K562 (cell line): Measurements from ENCODE around the gene TBC1D7. TPM values are rescaled to one million over a fixed set of nuclear protein-coding genes. Genes with fewer than 3 reads are reported as not detected.

Source experiments
- CBX3 ChIP-seq, 2 experiments: IDR thresholded peaks; 1 replicate in 1 of 2; 2 replicates in 1 of 2; pipeline ENCODE4 v1.6.1; 2012; ENCODE audit warnings: inconsistent platforms in 2 of 2, low read length in 2 of 2, borderline replicate concordance in 1 of 2, control low read depth in 1 of 2
- CREM ChIP-seq: IDR thresholded peaks from 2 replicates; pipeline ENCODE4 v1.6.1; 2014; ENCODE audit warnings: antibody characterized with exemption, low read depth
- FOXA3 ChIP-seq, 2 experiments: fragments of 450-650 bp in 1 of 2; sonication (generic) in 1 of 2; formaldehyde crosslinking; IDR thresholded peaks in 1 of 2; conservative IDR thresholded peaks in 1 of 2; 2 replicates each; pipeline versions ENCODE4 v1.4.0 to v1.8.0; 2020 to 2022; ENCODE audit warnings: mild to moderate bottlenecking in 2 of 2, missing genetic modification reagents in 1 of 2
- GTF2E2 ChIP-seq: fragments of 200-800 bp; sonication (Bioruptor generic); IDR thresholded peaks from 2 replicates; pipeline ENCODE4 v1.6.1; 2016; ENCODE audit warnings: missing genetic modification characterization, missing compliant biosample characterization
- HDAC2 ChIP-seq: fragments of 450-650 bp; IDR thresholded peaks from 2 replicates; pipeline ENCODE4 v1.6.1; 2016; ENCODE audit warnings: mild to moderate bottlenecking
- HNRNPLL ChIP-seq: fragments of 200-400 bp; formaldehyde crosslinking; IDR thresholded peaks from 2 replicates; pipeline ENCODE4 v1.6.1; 2017; ENCODE audit warnings: low read length, low read depth, mild to moderate bottlenecking; ENCODE audit not compliant: poor library complexity, severe bottlenecking
- MEF2D ChIP-seq: conservative IDR thresholded peaks from 2 replicates; pipeline ENCODE4 v1.6.1; 2016; ENCODE audit warnings: low read depth, missing genetic modification characterization, missing compliant biosample characterization
- NCOR1 ChIP-seq: fragments of 450-650 bp; IDR thresholded peaks from 2 replicates; pipeline ENCODE4 v1.6.1; 2016; ENCODE audit warnings: mild to moderate bottlenecking, moderate library complexity
- NONO ChIP-seq, 2 experiments: fragments of 200-400 bp in 1 of 2; fragments of 450-650 bp in 1 of 2; formaldehyde crosslinking in 1 of 2; IDR thresholded peaks; 2 replicates each; pipeline ENCODE4 v1.6.1; 2017; ENCODE audit warnings: low read depth in 2 of 2, mild to moderate bottlenecking in 2 of 2, moderate library complexity in 2 of 2, low read length in 1 of 2
- PHF21A ChIP-seq: fragments of 450-650 bp; IDR thresholded peaks from 2 replicates; pipeline ENCODE4 v1.6.1; 2017; ENCODE audit warnings: low read depth, borderline replicate concordance
- POLR2AphosphoS5 ChIP-seq: IDR thresholded peaks from 2 replicates; pipeline ENCODE4 v1.6.1; 2011; ENCODE audit warnings: mild to moderate bottlenecking, low read depth, low read length, moderate library complexity; ENCODE audit not compliant: control insufficient read depth, insufficient read depth
- RFX5 ChIP-seq: IDR thresholded peaks from 2 replicates; pipeline ENCODE4 v1.6.1; 2011; ENCODE audit warnings: low read depth, mild to moderate bottlenecking, improper control_type of control experiment, low read length
- SIN3B ChIP-seq: fragments of 450-650 bp; IDR thresholded peaks from 2 replicates; pipeline ENCODE4 v1.6.1; 2017; ENCODE audit warnings: low read depth, mild to moderate bottlenecking, moderate library complexity
- SMARCC2 ChIP-seq: fragments of 450-650 bp; IDR thresholded peaks from 2 replicates; pipeline ENCODE4 v1.6.1; 2017; ENCODE audit warnings: antibody characterized with exemption, moderate library complexity, mild to moderate bottlenecking, low read depth
- SREBF2 ChIP-seq: sonication (generic); formaldehyde crosslinking; IDR thresholded peaks from 2 replicates; pipeline ENCODE4 v1.4.0; 2020; ENCODE audit warnings: mild to moderate bottlenecking, missing genetic modification reagents
- TARDBP ChIP-seq: fragments of 450-650 bp; IDR thresholded peaks from 2 replicates; pipeline ENCODE4 v1.6.1; 2016
- TRIM24 ChIP-seq, 2 experiments: fragments of 450-650 bp; IDR thresholded peaks; 2 replicates each; pipeline ENCODE4 v1.6.1; 2016
- ZNF324 ChIP-seq: fragments of 250-450 bp; sonication (Bioruptor Pico); IDR thresholded peaks from 2 replicates; pipeline ENCODE4 v1.4.0; 2020; ENCODE audit warnings: mild to moderate bottlenecking
- ZNF584 ChIP-seq: fragments of 200-800 bp; sonication (Bioruptor generic); IDR thresholded peaks from 2 replicates; pipeline ENCODE4 v1.6.1; 2016; ENCODE audit warnings: low read depth, mild to moderate bottlenecking, missing genetic modification characterization, missing compliant biosample characterization
- ZNF696 ChIP-seq: fragments of 250-450 bp; sonication (Bioruptor Pico); conservative IDR thresholded peaks from 2 replicates; pipeline ENCODE4 v1.4.0; 2020; ENCODE audit warnings: mild to moderate bottlenecking, moderate library complexity
- ZNF79 ChIP-seq: fragments of 250-450 bp; sonication (Bioruptor Pico); IDR thresholded peaks from 2 replicates; pipeline ENCODE4 v1.4.0; 2020; ENCODE audit warnings: low read depth, mild to moderate bottlenecking, moderate library complexity
- polyA plus RNA-seq, 8 experiments: library from polyadenylated mRNA; depleted of rRNA in 4 of 8; stranded (reverse) in 5 of 8; unstranded in 3 of 8; fragments of >200 nt; fragmentation: Nextera tagmentation in 2 of 8; fragmentation: Illumina TruSeq in 1 of 8; extraction: Ambion mirVana in 2 of 8; extraction: Trizol in 1 of 8; gene quantifications; 2 replicates each; pipeline versions ENCODE4 v1.2.1 to v1.2.3, GENCODE V29; 2011 to 2014; ENCODE audit warnings: inconsistent platforms in 1 of 8, missing spikeins in 1 of 8
- total RNA-seq, 7 experiments: library from RNA; depleted of rRNA in 6 of 7; stranded (reverse); fragments of >200 nt in 6 of 7; fragmentation: Illumina TruSeq in 2 of 7; extraction: Trizol in 2 of 7; gene quantifications; 2 replicates each; pipeline versions ENCODE4 v1.2.1 to v1.2.3, GENCODE V29; 2011 to 2021; ENCODE audit warnings: low replicate concordance in 1 of 7
- TF ChIP-seq, protein P1 (sequence below): fragments of 450-650 bp; IDR thresholded peaks from 2 replicates; pipeline ENCODE4 v1.6.1; 2014; ENCODE audit warnings: low read depth, mild to moderate bottlenecking, moderate library complexity, borderline replicate concordance
- TF ChIP-seq, protein P2 (sequence below): sonication (generic); formaldehyde crosslinking; IDR thresholded peaks from 2 replicates; pipeline ENCODE4 v1.8.0; 2023; ENCODE audit warnings: mild to moderate bottlenecking, missing genetic modification reagents

Gene TBC1D7
- total and polyA plus RNA-seq, 9 of the 15 experiments (the other 6 are each of a cell fraction or from before 2014, with no cell fraction given): 49.4 to 107 (median 61.1) TPM

DNA sequence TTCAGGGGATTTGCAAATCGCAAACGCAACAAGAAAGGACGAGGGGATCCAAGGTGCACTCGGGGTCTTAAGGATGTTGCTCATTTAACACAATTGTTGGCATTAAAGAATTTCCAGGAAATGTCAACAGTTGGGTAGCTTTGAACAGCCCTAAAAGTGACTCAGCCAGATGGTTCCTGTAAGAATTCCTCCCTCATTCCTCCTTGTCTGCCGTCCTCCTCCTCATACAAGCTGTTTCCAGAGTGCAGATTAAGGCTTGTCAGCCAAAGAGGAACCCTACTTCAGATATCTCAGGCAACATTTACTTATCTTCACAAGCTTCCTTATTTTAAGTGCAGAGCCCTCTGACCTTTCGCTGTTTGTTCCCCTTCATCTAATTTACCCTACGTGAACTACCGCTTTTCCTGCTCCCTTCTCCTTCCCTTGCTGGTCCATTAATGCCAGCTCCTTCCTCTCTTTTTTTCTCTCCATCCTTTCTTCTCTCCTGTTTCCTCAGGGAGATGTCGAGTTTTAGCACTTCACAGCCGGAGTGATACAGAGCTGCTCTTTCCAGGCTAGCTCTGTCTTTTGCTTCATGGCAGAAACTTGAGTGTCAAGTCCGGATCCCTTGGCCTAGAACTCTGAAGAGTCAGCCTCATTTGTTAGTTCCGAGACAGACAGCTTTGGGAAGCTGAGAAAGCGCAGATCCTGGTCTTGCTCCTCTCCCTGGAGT, 26.1 kb upstream of the TBC1D7 start (continued):
- peak in 1 of 2 experiments; percentile 68; a peak in 2 of 4 replicates for TF ChIP-seq FOXA3 (CRISPR knock-in tag; conservative IDR thresholded peaks at IDR 0.05 in 1 of 2, IDR thresholded peaks at IDR 0.05 in 1 of 2)
- TF ChIP-seq ZNF696 (CRISPR knock-in tag): no peak
- TF ChIP-seq CREM: peak; percentile 79
- TF ChIP-seq RFX5: no peak
- 0 out of 2 replicates have a peak, but pooled peaks have one; percentile 33 for TF ChIP-seq ZNF584 (CRISPR knock-in tag)
- TF ChIP-seq ZNF324 (CRISPR knock-in tag): no peak
- no peak for TF ChIP-seq HNRNPLL
- TF ChIP-seq MEF2D (tag): peak; percentile 95
- TF ChIP-seq SIN3B: no peak
- TF ChIP-seq POLR2AphosphoS5: peak; percentile 79
- TF ChIP-seq GTF2E2: peak; percentile 77; the same call in 1 of the 2 replicates
- TF ChIP-seq TARDBP: no peak
- TF ChIP-seq TRIM24 (IDR thresholded peaks at IDR 0.05): peak; percentile 83 to 85
- peak; percentile 96 for TF ChIP-seq HDAC2
- peak; percentile 79; the same call in 1 of the 2 replicates for TF ChIP-seq SMARCC2
- 0 out of 3 replicates have a peak, but pooled peaks of 1 of the 2 experiments have one; percentile 5 for TF ChIP-seq CBX3 (IDR thresholded peaks at IDR 0.05; ENCODE audit: borderline replicate concordance in 1 of 2, low read length in 2 of 2)
- 0 out of 4 replicates have a peak, but pooled peaks of 1 of the 2 experiments have one; percentile 23 for TF ChIP-seq NONO (IDR thresholded peaks at IDR 0.05; ENCODE audit: low read depth in 2 of 2, low read length in 1 of 2)
- peak; percentile 93 for TF ChIP-seq NCOR1
- TF ChIP-seq, protein P1, sequence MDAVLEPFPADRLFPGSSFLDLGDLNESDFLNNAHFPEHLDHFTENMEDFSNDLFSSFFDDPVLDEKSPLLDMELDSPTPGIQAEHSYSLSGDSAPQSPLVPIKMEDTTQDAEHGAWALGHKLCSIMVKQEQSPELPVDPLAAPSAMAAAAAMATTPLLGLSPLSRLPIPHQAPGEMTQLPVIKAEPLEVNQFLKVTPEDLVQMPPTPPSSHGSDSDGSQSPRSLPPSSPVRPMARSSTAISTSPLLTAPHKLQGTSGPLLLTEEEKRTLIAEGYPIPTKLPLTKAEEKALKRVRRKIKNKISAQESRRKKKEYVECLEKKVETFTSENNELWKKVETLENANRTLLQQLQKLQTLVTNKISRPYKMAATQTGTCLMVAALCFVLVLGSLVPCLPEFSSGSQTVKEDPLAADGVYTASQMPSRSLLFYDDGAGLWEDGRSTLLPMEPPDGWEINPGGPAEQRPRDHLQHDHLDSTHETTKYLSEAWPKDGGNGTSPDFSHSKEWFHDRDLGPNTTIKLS: no peak
- TF ChIP-seq ZNF79 (CRISPR knock-in tag): no peak
- TF ChIP-seq, protein P2, sequence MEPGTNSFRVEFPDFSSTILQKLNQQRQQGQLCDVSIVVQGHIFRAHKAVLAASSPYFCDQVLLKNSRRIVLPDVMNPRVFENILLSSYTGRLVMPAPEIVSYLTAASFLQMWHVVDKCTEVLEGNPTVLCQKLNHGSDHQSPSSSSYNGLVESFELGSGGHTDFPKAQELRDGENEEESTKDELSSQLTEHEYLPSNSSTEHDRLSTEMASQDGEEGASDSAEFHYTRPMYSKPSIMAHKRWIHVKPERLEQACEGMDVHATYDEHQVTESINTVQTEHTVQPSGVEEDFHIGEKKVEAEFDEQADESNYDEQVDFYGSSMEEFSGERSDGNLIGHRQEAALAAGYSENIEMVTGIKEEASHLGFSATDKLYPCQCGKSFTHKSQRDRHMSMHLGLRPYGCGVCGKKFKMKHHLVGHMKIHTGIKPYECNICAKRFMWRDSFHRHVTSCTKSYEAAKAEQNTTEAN (CRISPR knock-in tag): no peak
- no peak for TF ChIP-seq PHF21A
- TF ChIP-seq SREBF2: no peak
